Glutamatergic neuron (in vitro differentiated cells): ENCODE measurements around the gene ATP2B2. TPM values are rescaled to one million over a fixed set of nuclear protein-coding genes. Genes with fewer than 3 reads are reported as not detected.

Source experiments
- DNase-seq: peaks from one replicate; pipeline ENCODE4 v3.0.0; 2022
- H3K27ac Mint-ChIP-seq: one replicate; pipeline ENCODE4 v1.8.0; 2020; ENCODE audit warnings: mild to moderate bottlenecking, mixed read lengths, inconsistent platforms; ENCODE audit not compliant: unreplicated experiment
- H3K27me3 Mint-ChIP-seq: one replicate; pipeline ENCODE4 v1.8.0; 2020; ENCODE audit warnings: mild to moderate bottlenecking, moderate library complexity, mixed read lengths, inconsistent platforms; ENCODE audit not compliant: unreplicated experiment
- H3K36me3 Mint-ChIP-seq: one replicate; pipeline ENCODE4 v1.8.0; 2020; ENCODE audit warnings: mild to moderate bottlenecking, mixed read lengths, inconsistent platforms; ENCODE audit not compliant: unreplicated experiment
- H3K4me1 Mint-ChIP-seq: one replicate; pipeline ENCODE4 v1.8.0; 2020; ENCODE audit warnings: mild to moderate bottlenecking, low read depth, mixed read lengths, inconsistent platforms; ENCODE audit not compliant: unreplicated experiment
- H3K4me3 Mint-ChIP-seq: one replicate; pipeline ENCODE4 v1.8.0; 2020; ENCODE audit warnings: mild to moderate bottlenecking, mixed read lengths, inconsistent platforms; ENCODE audit not compliant: unreplicated experiment
- H3K9me3 Mint-ChIP-seq: one replicate; pipeline ENCODE4 v1.8.0; 2020; ENCODE audit warnings: mild to moderate bottlenecking, moderate library complexity, mixed read lengths, inconsistent platforms; ENCODE audit not compliant: unreplicated experiment
- CTCF ChIP-seq: fragments of 200-600 bp; sonication (generic); IDR thresholded peaks from one replicate; pipeline ENCODE4 v1.5.0; 2021; ENCODE audit not compliant: partially characterized antibody, unreplicated experiment
- total RNA-seq: library from RNA; stranded (reverse); fragmentation: NEBNext Ultra II Directional; extraction: Animal tissue kit (Norgen Biotek cat#: 25700); gene quantifications from one replicate; pipeline ENCODE4 v1.2.1, GENCODE V29; 2021; ENCODE audit not compliant: unreplicated experiment

ATP2B2 gene
- total RNA-seq, 1 donor from 2014 or later: 31.2 TPM

- Mint-ChIP-seq H3K9me3 (peaks cover 6% of the 10 kb centered on the region), H3K36me3 (no peaks in the 10 kb centered on the region), H3K27ac (no peak overlapping the region), H3K4me3 (no peak overlapping the region), H3K27me3 (no peaks in the 10 kb centered on the region), H3K4me1 (peaks cover 5% of the 10 kb centered on the region)
- no peak for TF ChIP-seq CTCF
- DNase-seq: no peak
Observed at GRCh38 chr3:10410383-10411002, 94.9 kb downstream of the ATP2B2 start.

GRCh38 chr3:10408680-10409079, 96.7 kb downstream of the ATP2B2 start:
- H3K9me3 Mint-ChIP-seq: peaks cover 3% of the 10 kb centered on the region
- no peak for TF ChIP-seq CTCF
- H3K4me1 Mint-ChIP-seq: no peaks in the 10 kb centered on the region
- no peak for DNase-seq
- no peak overlapping the region for H3K27ac Mint-ChIP-seq
- no peaks in the 10 kb centered on the region for H3K36me3 Mint-ChIP-seq
- H3K27me3 Mint-ChIP-seq: peaks cover 2% of the 10 kb centered on the region
- H3K4me3 Mint-ChIP-seq: no peak overlapping the region

- no peak overlapping the region for H3K4me3 Mint-ChIP-seq
- peaks cover 1% of the 10 kb centered on the region for H3K9me3 Mint-ChIP-seq
- no peak for DNase-seq
- no peaks in the 10 kb centered on the region for H3K36me3 Mint-ChIP-seq
- H3K27me3 Mint-ChIP-seq: peaks cover 2% of the 10 kb centered on the region
- no peak overlapping the region for H3K27ac Mint-ChIP-seq
- TF ChIP-seq CTCF: no peak
- H3K4me1 Mint-ChIP-seq: no peaks in the 10 kb centered on the region
Observed at GRCh38 chr3:10407361-10407760, 98.0 kb downstream of the ATP2B2 start.

- peaks cover 2% of the 10 kb centered on the region for H3K27me3 Mint-ChIP-seq
- no peak overlapping the region for H3K4me3 Mint-ChIP-seq
- H3K9me3 Mint-ChIP-seq: no peaks in the 10 kb centered on the region
- H3K27ac Mint-ChIP-seq: no peak overlapping the region
- H3K4me1 Mint-ChIP-seq: no peaks in the 10 kb centered on the region
- DNase-seq: no peak
- H3K36me3 Mint-ChIP-seq: no peaks in the 10 kb centered on the region
- TF ChIP-seq CTCF: no peak
Observed at GRCh38 chr3:10406414-10406813, 99.0 kb downstream of the ATP2B2 start.

- Mint-ChIP-seq H3K9me3 (no peaks in the 10 kb centered on the region), H3K27me3 (peaks cover 2% of the 10 kb centered on the region), H3K36me3 (no peaks in the 10 kb centered on the region), H3K4me3 (no peak overlapping the region), H3K4me1 (no peaks in the 10 kb centered on the region), H3K27ac (no peak overlapping the region)
- DNase-seq: no peak
- no peak for TF ChIP-seq CTCF
Observed at GRCh38 chr3:10405816-10406215, 99.6 kb downstream of the ATP2B2 start.
